Hematopoietic multipotent progenitor cell (in vitro differentiated cells): ENCODE results near the gene SCD5. TPM values are rescaled to one million over a fixed set of nuclear protein-coding genes. Genes with fewer than 3 reads are reported as not detected.

Experiments used
- DNase-seq, 3 donors: peaks; one replicate each; pipeline ENCODE4 v3.0.0-alpha.2; 2011 to 2015; ENCODE audit warnings: low read depth in 2 of 3, low spot score in 2 of 3
- total RNA-seq: library from RNA; depleted of rRNA; stranded (reverse); fragments of >200 nt; gene quantifications from one replicate; pipeline ENCODE4 v1.2.3, GENCODE V29; 2012

Gene SCD5
- total RNA-seq, 1 donor: 10.8 TPM

DNA sequence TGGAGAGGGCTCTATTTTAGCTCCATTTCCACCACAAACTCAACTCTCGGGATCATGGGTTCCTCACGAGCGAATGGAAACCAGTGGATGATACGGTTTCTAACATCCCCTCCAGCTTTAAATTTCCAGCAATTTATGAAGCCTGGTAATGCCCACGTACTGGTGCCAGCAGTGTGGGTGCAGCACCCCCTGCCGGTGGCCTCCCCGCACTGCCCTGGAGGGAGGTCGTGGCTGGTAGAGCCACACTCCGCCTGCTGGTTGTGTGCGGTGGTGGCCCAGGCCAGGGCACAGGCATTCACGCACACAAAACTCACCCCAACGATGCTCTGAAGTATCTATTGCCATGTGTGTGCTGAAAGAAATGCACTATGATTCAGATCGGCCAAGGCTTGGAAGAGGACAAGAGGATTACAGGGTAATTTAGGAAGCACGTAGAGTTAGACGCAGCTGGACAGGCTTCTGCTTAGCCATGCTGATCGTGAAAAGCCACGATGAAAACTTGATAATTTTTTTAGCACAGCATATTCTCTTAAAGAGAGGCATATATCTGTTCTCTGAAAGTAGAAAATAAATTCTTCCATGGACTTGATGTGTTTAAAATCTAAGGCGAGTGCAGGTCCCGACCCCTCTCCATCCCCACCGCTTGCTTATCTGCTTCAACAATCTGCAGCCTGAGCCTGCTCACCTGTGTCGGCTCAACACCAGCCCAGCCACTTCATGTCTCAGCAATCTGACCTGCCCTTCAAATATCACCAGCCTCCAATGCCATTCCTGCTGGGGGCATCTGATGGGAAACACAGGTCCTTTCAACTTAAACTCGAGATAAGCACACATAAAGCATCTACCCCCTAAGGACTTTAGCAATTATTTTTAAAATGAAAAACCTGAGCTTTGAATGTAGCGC is 59.1 kb downstream of the SCD5 start:
- DNase-seq: peak; percentile 6 to 85 (median 60)

DNA sequence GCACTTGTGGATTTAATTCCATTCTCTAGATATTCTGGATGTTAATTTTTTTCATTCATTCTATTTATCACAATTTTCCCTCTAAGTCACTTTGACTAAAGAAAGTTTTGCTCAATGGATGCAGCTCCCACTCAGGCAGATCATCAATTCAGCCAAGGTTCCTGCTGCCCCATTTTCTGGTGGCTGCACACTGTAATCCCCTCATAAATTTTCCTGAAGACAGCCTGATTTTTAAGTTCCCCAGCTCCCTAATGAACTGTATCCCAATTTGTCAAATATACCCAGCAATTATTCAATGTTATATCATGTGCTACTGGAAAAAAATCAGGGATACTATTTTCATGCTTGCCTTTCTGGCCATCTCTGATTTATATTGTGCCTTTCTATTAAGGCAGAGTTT is 61.2 kb downstream of the SCD5 start:
- DNase-seq: no peak

- DNase-seq: no peak
Observed at GRCh38 chr4:82733636-82734035, 65.0 kb downstream of the SCD5 start.

- no peak for DNase-seq
Observed at GRCh38 chr4:82728301-82728700, 70.3 kb downstream of the SCD5 start.

- no peak for DNase-seq
Observed at GRCh38 chr4:82726596-82726995, 72.0 kb downstream of the SCD5 start.

GRCh38 chr4:82721819-82722423 is 76.7 kb downstream of the SCD5 start:
- DNase-seq: peak in 2 of 3 donors; percentile 31 to 55

- DNase-seq: no peak
Observed at GRCh38 chr4:82718162-82718940, 80.2 kb downstream of the SCD5 start.

- no peak for DNase-seq
Observed at GRCh38 chr4:82715731-82716617, 82.6 kb downstream of the SCD5 start.

- no peak for DNase-seq
Observed at GRCh38 chr4:82713856-82714255, 84.7 kb downstream of the SCD5 start.

DNA sequence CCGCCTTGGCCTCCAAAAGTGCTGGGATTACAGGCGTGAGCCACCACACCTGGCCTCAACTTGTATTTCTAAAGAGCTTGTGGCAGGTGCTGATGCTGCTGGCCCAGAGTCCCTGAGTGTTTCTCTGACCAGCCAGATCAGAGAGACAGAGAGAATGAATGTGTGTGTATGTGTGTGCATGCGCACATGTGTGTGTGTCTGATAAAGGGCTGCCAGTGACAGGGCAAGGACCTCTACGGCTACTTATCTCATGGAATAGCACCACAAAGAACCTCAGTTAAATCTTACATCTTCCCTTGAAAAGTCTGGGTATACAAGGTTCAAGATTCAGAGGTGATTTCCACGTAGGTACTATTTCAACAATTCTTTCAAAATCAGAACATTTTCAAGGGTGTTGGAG is 86.0 kb downstream of the SCD5 start:
- DNase-seq: no peak

DNA sequence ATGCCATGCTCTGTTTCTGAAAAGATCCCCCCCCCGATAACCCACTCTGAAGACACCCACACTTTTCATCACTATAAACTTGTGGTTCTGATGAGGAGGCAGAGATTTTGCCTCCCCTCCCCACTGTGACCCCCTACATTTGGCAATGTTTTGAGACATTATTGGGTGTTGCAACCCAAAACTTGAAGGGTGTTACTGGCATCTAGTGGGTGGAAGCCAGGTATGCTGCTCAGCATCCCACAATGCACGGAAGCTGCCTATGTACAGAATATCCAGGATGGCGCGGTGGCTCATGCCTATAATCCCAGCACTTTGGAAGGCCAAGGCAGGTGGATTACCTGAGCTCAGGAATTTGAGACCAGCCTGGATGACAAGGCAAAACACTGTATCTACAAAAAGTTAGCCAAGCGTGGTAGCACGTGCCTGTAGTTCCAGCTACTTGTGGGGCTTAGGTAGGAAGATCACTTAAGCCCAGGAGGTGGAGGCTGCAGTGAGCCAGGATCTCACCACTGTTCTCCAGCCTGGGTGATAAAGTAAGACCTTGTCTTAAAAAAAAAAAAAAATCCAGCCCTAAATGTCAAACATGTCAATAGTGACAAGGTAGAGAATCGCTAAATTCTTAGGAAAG is 87.3 kb downstream of the SCD5 start:
- no peak for DNase-seq

GRCh38 chr4:82710197-82710929 is 88.2 kb downstream of the SCD5 start:
- no peak for DNase-seq

DNA sequence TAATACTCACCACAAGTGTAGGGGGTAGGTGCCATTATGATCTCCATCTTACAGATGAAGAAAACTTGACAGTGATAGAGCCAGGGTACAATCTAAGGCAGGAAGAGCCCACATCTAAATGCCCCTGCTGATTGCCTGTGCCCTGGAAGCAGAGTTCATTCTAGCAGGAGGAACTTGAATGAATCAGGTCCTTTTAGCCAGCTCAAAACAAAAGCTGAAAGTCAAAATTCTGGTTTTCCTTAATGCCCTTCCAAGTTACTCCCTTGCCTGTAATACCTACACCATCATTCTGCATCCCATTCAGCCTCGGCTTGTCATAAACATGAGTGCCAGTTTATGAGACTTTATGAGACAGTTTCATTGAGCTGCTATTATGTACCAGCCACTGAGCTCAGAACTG is 89.6 kb downstream of the SCD5 start:
- no peak for DNase-seq

DNA sequence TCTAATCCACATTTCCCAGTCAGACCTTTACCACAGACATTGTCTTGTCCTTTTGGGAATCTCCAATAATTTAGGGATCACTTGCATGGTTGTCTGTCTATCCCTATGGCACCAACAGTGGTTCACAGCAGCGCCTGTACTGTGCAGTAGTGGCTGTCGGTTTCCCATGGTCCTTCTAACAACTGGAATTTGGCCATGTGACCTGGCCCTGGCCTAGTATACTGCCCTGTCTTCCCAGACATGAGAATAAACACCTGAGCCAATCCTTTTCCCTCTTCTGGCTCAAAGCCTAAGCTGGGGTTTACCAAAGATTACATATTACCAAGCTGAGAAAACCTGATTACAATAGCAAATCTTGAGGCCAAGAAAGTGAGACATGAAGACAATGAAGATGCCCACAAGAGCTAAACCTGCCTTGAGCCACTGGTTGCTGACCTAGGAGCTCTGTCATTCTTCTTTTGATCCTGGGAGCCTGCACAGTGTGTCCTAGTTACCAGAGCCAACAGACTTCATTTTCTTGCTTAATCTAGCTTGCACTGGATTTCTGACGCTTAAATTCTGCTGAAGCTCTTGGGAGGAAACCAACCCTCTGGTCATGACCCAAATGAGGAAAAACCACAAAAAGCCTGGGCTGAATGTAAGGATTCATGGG is 92.1 kb downstream of the SCD5 start:
- no peak for DNase-seq

DNA sequence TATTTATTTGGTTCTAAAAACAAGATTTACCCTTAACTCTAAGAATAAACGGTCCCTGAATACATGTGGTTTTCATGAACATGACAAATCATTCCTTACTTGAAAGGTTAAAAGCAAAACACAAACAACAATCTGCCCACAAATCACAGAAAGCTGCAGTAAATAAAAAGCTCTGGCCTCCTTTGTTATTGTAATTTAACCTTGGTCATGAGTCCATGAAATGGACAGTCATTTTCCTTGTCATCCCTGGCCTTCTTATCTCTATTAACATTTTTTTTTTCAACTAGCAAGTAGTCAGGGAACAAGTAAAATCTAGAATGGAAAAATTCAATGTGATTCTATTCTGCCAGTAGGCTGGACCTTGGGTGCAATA is 92.7 kb downstream of the SCD5 start:
- DNase-seq: no peak

DNA sequence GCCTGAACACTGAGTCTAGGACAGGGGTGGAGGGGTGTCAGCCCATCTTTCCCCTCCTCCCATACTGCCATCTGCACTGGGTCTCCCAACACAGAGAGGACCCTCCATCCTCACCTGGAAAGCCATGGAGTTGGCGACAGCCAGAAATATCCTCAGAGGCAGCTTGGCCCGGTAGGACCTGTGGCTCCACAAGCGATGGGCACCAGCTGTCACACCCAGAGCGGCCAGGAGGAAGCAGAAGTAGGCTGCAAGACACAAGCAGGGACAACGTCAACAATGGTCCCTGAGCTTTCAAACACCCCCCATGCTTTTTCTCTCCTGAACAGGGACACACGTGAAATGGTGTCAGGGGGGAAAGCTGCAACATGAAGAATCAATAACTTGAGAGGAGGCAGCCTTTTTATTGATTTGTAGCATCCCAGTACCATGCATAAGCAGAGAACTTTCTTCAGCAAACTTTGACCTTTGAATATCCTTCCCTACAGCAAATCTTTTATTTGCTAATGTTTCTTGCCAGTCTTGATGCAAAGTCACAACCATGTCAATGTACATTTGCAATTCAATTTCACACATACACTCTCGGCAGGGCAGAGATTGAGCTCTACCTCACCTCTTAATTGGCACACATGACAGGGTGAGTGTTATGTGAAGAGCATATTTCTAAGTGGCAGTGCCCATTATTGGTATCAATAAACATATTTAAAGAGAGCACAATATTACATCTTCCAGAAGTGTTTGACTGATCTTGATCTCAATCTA is 93.2 kb downstream of the SCD5 start:
- no peak for DNase-seq

- no peak for DNase-seq
Observed at GRCh38 chr4:82704156-82704555, 94.4 kb downstream of the SCD5 start.

DNA sequence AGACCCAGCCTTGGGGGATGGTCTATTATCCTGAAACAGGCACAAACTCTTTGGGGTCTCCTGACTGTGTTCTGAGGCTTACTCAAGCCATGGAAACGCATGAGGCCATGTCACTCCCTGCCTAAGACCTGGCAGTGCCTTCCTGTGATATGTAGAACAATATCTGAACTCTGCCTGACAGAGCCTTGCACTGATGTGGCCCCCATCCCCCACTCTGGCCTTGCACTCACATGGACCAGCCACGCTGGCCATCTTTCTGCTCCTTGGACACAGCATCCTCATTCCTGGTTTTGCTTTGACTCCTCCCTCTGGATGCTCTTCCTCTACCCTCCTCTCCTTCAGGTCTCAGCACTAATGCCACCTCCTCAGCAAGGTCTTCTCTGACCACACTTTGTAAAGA is 100.2 kb downstream of the SCD5 start:
- no peak for DNase-seq
